GM12874 (cell line): ENCODE measurements around the gene TCF25.

Source experiments
- TF ChIP-seq, protein P1 (sequence below): IDR thresholded peaks from 2 replicates; pipeline ENCODE4 v1.5.1; 2011; ENCODE audit warnings: low read depth, mild to moderate bottlenecking, control low read depth, low read length, moderate library complexity; ENCODE audit not compliant: insufficient read depth

Gene TCF25

GRCh38 chr16:89913408-89914387 lies 40.3 kb downstream of the TCF25 start:
- TF ChIP-seq, protein P1, sequence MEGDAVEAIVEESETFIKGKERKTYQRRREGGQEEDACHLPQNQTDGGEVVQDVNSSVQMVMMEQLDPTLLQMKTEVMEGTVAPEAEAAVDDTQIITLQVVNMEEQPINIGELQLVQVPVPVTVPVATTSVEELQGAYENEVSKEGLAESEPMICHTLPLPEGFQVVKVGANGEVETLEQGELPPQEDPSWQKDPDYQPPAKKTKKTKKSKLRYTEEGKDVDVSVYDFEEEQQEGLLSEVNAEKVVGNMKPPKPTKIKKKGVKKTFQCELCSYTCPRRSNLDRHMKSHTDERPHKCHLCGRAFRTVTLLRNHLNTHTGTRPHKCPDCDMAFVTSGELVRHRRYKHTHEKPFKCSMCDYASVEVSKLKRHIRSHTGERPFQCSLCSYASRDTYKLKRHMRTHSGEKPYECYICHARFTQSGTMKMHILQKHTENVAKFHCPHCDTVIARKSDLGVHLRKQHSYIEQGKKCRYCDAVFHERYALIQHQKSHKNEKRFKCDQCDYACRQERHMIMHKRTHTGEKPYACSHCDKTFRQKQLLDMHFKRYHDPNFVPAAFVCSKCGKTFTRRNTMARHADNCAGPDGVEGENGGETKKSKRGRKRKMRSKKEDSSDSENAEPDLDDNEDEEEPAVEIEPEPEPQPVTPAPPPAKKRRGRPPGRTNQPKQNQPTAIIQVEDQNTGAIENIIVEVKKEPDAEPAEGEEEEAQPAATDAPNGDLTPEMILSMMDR: no peak

DNA sequence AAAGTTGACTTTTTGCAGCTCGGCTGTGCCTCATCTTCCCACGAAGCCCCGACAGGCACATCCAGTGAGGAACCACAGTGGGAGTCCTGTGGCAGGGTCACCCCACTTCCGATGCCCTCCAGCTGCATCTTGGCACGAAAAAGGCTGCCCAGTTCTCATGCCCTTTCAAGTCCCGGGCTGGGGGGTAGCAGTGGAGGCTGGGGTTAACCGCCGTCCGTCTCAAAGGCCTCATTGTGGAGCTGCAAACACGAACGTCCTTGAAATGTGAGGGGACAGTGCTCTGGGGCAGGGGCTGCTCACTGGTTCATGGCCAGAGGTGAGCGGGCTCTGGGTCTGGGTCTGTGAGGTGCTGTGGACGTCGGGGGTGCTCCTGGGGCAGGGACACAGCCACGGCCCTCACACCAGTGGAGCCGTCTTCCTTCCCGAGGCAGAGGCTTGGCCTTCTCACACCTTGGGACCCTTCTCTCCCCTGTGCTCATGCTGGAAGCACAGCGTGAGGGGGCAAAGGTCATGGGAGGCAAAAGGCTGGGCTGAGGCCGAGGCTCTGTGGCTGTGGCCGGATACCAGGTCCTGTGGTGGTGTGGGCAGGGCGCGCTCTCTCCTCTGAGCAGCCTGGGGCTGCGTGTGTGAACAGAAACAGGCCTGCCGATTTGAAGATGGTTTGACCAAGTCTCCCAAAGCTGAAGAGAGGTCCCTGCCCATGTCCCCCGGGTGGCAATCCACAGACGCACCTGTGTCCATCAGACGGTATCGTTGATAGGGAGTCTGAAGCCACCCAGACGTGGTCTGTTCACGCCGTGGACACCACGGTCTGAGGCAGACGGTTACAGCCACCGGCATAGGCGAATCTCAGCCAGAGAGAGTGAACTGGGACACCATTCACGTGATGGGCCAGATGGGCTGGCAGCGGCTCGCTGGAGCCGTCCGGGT lies 42.2 kb downstream of the TCF25 start:
- TF ChIP-seq, protein P1: no peak

- TF ChIP-seq, protein P1: no peak
Observed at GRCh38 chr16:89917773-89918452, 44.5 kb downstream of the TCF25 start.

- TF ChIP-seq, protein P1: peak; percentile 81
Observed at GRCh38 chr16:89918453-89919347, 45.3 kb downstream of the TCF25 start, which contains the start of gene MC1R. Gene MC1R (plus strand): TSS chr16:89918862. CDS start chr16:89919259, 397 bp downstream.

DNA sequence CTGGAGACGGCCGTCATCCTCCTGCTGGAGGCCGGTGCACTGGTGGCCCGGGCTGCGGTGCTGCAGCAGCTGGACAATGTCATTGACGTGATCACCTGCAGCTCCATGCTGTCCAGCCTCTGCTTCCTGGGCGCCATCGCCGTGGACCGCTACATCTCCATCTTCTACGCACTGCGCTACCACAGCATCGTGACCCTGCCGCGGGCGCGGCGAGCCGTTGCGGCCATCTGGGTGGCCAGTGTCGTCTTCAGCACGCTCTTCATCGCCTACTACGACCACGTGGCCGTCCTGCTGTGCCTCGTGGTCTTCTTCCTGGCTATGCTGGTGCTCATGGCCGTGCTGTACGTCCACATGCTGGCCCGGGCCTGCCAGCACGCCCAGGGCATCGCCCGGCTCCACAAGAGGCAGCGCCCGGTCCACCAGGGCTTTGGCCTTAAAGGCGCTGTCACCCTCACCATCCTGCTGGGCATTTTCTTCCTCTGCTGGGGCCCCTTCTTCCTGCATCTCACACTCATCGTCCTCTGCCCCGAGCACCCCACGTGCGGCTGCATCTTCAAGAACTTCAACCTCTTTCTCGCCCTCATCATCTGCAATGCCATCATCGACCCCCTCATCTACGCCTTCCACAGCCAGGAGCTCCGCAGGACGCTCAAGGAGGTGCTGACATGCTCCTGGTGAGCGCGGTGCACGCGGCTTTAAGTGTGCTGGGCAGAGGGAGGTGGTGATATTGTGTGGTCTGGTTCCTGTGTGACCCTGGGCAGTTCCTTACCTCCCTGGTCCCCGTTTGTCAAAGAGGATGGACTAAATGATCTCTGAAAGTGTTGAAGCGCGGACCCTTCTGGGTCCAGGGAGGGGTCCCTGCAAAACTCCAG lies 46.4 kb downstream of the TCF25 start:
- TF ChIP-seq, protein P1: no peak

DNA sequence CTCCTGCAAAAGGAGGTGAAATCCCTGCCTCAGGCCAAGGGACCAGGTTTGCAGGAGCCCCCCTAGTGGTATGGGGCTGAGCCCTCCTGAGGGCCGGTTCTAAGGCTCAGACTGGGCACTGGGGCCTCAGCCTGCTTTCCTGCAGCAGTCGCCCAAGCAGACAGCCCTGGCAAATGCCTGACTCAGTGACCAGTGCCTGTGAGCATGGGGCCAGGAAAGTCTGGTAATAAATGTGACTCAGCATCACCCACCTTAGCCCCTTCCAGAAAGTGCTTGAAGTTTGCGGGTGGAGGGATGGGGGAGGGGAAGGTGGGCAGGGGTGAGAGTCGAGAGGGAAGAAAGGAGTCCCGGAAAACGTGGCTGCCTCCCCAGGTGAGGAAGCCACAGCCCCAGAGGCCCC lies 47.3 kb downstream of the TCF25 start:
- TF ChIP-seq, protein P1: no peak
